Smooth muscle cell (in vitro differentiated cells): ENCODE data around the gene SNX1. TPM values are rescaled to one million over a fixed set of nuclear protein-coding genes. Genes with fewer than 3 reads are reported as not detected.

Experiments used
- DNase-seq: peaks from one replicate; lab custom pipeline; 2025; ENCODE audit not compliant: unreplicated experiment; lab: John Stamatoyannopoulos, UW
- H2AFZ ChIP-seq: fragments of 200-600 bp; sonication (generic); 2 replicates; pipeline ENCODE4 v1.6.0; 2016; ENCODE audit warnings: antibody characterized with exemption, low read depth, mild to moderate bottlenecking
- H3F3A ChIP-seq: fragments of 200-600 bp; sonication (generic); 2 replicates; pipeline ENCODE4 v1.6.0; 2017; ENCODE audit warnings: antibody characterized with exemption, low read depth
- H3K27ac ChIP-seq: fragments of 200-600 bp; sonication (generic); 2 replicates; pipeline ENCODE4 v1.5.1; 2016; ENCODE audit warnings: low read depth, mild to moderate bottlenecking
- H3K27me3 ChIP-seq: fragments of 200-600 bp; sonication (generic); 2 replicates; pipeline ENCODE4 v1.6.1; 2016; ENCODE audit warnings: low read depth, mild to moderate bottlenecking
- H3K36me3 ChIP-seq: fragments of 200-600 bp; sonication (generic); 2 replicates; pipeline ENCODE4 v1.5.1; 2016; ENCODE audit warnings: low read depth
- H3K4me1 ChIP-seq: fragments of 200-600 bp; sonication (generic); 2 replicates; pipeline ENCODE4 v1.5.1; 2016; ENCODE audit warnings: low read depth
- H3K4me2 ChIP-seq: fragments of 200-600 bp; sonication (generic); 2 replicates; pipeline ENCODE4 v1.6.0; 2016; ENCODE audit warnings: mild to moderate bottlenecking
- H3K4me3 ChIP-seq: fragments of 200-600 bp; sonication (generic); 2 replicates; pipeline ENCODE4 v1.5.1; 2016; ENCODE audit warnings: mild to moderate bottlenecking
- H3K79me2 ChIP-seq: fragments of 200-600 bp; sonication (generic); 2 replicates; pipeline ENCODE4 v1.6.0; 2016; ENCODE audit warnings: low read depth, mild to moderate bottlenecking
- H3K9ac ChIP-seq: fragments of 200-600 bp; sonication (generic); 2 replicates; pipeline ENCODE4 v1.6.0; 2016; ENCODE audit warnings: low read depth
- H3K9me3 ChIP-seq: fragments of 200-600 bp; sonication (generic); replicated peaks from 2 replicates; pipeline ENCODE4 v1.5.1; 2016; ENCODE audit warnings: low read depth
- H4K20me1 ChIP-seq: fragments of 200-600 bp; sonication (generic); 2 replicates; pipeline ENCODE4 v1.6.0; 2016; ENCODE audit warnings: low read depth
- CTCF ChIP-seq: fragments of 200-600 bp; sonication (generic); IDR thresholded peaks from 2 replicates; pipeline ENCODE4 v1.5.1; 2017; ENCODE audit warnings: borderline replicate concordance, mild to moderate bottlenecking, antibody characterized with exemption; ENCODE audit not compliant: insufficient read depth, poor library complexity, severe bottlenecking
- WGBS: methylation state at CpG from one replicate; pipeline ENCODE4 v1.1.7; 2016; ENCODE audit warnings: low lambda C conversion rate; 5-methylcytosine and 5-hydroxymethylcytosine counted together
- polyA plus RNA-seq: library from polyadenylated mRNA; unstranded; fragments of >200 nt; fragmentation: Nextera tagmentation; extraction: Ambion mirVana; gene quantifications from 2 replicates; pipeline ENCODE4 v1.2.1, GENCODE V29; 2016
- total RNA-seq: library from RNA; depleted of rRNA; stranded (reverse); fragments of >200 nt; gene quantifications from 2 replicates; pipeline ENCODE4 v1.2.3, GENCODE V29; 2014

The SNX1 gene
- total and polyA plus RNA-seq, 2 experiments from 2014 or later, result 33.8 to 41.2 TPM

- H3F3A ChIP-seq, result no peaks in the 10 kb centered on the region
- peaks cover 11% of the 10 kb centered on the region for H3K36me3 ChIP-seq
- no peak for TF ChIP-seq CTCF
- H3K79me2 ChIP-seq, result no peaks in the 10 kb centered on the region
- no peaks in the 10 kb centered on the region for H3K4me1 ChIP-seq
- H3K4me3 ChIP-seq, result no peak overlapping the region
- DNase-seq, result no peak
- H4K20me1 ChIP-seq, result no peaks in the 10 kb centered on the region
- H3K9ac ChIP-seq, result no peak overlapping the region
- no peak overlapping the region for H2AFZ ChIP-seq
- H3K27ac ChIP-seq, result no peak overlapping the region
- 95% methylated on average over 9 of the region's 9 CpGs for WGBS
- no peaks in the 10 kb centered on the region for H3K9me3 ChIP-seq
- H3K4me2 ChIP-seq, result no peak overlapping the region
- H3K27me3 ChIP-seq, result no peaks in the 10 kb centered on the region
Measured at GRCh38 chr15:64134345-64134829, 38.6 kb downstream of the SNX1 start.

- H3K27me3 ChIP-seq, result no peaks in the 10 kb centered on the region
- H3F3A ChIP-seq, result no peaks in the 10 kb centered on the region
- H3K36me3 ChIP-seq, result no peaks in the 10 kb centered on the region
- no peak overlapping the region for H3K4me3 ChIP-seq
- no peaks in the 10 kb centered on the region for H3K4me1 ChIP-seq
- no peak for DNase-seq
- H4K20me1 ChIP-seq, result no peaks in the 10 kb centered on the region
- no peak overlapping the region for H2AFZ ChIP-seq
- H3K79me2 ChIP-seq, result no peaks in the 10 kb centered on the region
- H3K9me3 ChIP-seq, result no peaks in the 10 kb centered on the region
- no peak overlapping the region for H3K9ac ChIP-seq
- no peak overlapping the region for H3K27ac ChIP-seq
- TF ChIP-seq CTCF, result no peak
- H3K4me2 ChIP-seq, result no peak overlapping the region
- WGBS, result 97% methylated on average over 7 of the region's 7 CpGs
Measured at GRCh38 chr15:64136347-64136746, 40.6 kb downstream of the SNX1 start.

DNA sequence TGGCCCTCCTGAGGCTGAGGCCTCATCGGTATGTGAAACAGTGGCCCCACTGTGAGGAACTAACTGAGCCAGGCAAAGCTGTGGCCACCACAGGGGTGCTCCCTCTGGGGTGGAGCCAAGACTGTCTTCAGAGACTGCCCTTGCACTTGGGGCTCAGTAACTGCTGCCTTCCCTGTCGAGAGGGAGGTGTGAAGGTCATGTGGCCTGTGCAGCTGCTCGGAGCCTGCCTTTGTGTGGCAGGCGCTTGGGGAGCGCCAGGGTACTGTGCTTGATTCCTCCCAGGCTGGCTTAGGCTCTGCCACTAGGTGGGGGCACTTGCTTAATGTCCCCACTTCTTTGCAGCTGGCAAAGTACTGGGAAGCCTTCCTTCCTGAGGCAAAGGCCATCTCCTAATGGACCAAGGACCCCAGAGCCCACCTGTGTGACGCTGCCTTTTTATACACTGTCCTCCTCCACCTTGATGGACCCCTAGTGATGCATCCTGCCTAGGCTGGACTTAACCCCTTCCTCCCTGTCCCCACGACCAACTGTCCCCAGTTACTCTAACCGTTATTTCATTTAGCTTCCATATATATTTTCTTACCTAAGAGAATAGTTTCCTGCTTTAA, 41.5 kb downstream of the SNX1 start:
- Histone ChIP-seq H3K79me2 (no peaks in the 10 kb centered on the region), H3K4me1 (no peaks in the 10 kb centered on the region), H3K4me2 (no peak overlapping the region), H3K36me3 (no peaks in the 10 kb centered on the region), H3K27ac (no peak overlapping the region), H4K20me1 (no peaks in the 10 kb centered on the region), H3K9me3 (no peaks in the 10 kb centered on the region), H3F3A (no peaks in the 10 kb centered on the region), H2AFZ (no peak overlapping the region), H3K9ac (no peak overlapping the region), H3K27me3 (no peaks in the 10 kb centered on the region), H3K4me3 (no peak overlapping the region)
- WGBS, result 90% methylated on average over 8 of the region's 8 CpGs
- DNase-seq, result no peak
- no peak for TF ChIP-seq CTCF

GRCh38 chr15:64138331-64138941, 42.7 kb downstream of the SNX1 start:
- no peaks in the 10 kb centered on the region for H4K20me1 ChIP-seq
- H3K4me1 ChIP-seq, result no peaks in the 10 kb centered on the region
- no peak overlapping the region for H2AFZ ChIP-seq
- no peak overlapping the region for H3K27ac ChIP-seq
- no peaks in the 10 kb centered on the region for H3K27me3 ChIP-seq
- no peak overlapping the region for H3K4me3 ChIP-seq
- no peak for TF ChIP-seq CTCF
- H3F3A ChIP-seq, result no peaks in the 10 kb centered on the region
- no peaks in the 10 kb centered on the region for H3K36me3 ChIP-seq
- H3K9me3 ChIP-seq, result no peaks in the 10 kb centered on the region
- 96% methylated on average over 4 of the region's 4 CpGs for WGBS
- H3K4me2 ChIP-seq, result no peak overlapping the region
- no peak for DNase-seq
- H3K79me2 ChIP-seq, result no peaks in the 10 kb centered on the region
- H3K9ac ChIP-seq, result no peak overlapping the region
